Hepatocyte (in vitro differentiated cells): ENCODE measurements around the gene YWHAG. TPM values are rescaled to one million over a fixed set of nuclear protein-coding genes. Genes with fewer than 3 reads are reported as not detected.

Experiments used
- DNase-seq: peaks from one replicate; pipeline ENCODE4 v3.0.0-alpha.2; 2016; ENCODE audit warnings: low spot score
- H2AFZ ChIP-seq: fragments of 200-600 bp; sonication (generic); 2 replicates; pipeline ENCODE4 v1.6.0; 2016; ENCODE audit warnings: antibody characterized with exemption, mild to moderate bottlenecking
- H3K27ac ChIP-seq: fragments of 200-600 bp; sonication (generic); 2 replicates; pipeline ENCODE4 v1.5.1; 2016; ENCODE audit warnings: mild to moderate bottlenecking
- H3K27me3 ChIP-seq: fragments of 200-600 bp; sonication (generic); 2 replicates; pipeline ENCODE4 v1.6.1; 2016
- H3K36me3 ChIP-seq: fragments of 200-600 bp; sonication (generic); replicated peaks from 2 replicates; pipeline ENCODE4 v1.5.1; 2016; ENCODE audit warnings: low read depth; ENCODE audit not compliant: insufficient read depth
- H3K4me1 ChIP-seq: fragments of 200-600 bp; sonication (generic); 2 replicates; pipeline ENCODE4 v1.5.1; 2016; ENCODE audit warnings: mild to moderate bottlenecking, moderate library complexity; ENCODE audit not compliant: insufficient read depth
- H3K4me2 ChIP-seq: fragments of 200-600 bp; sonication (generic); 2 replicates; pipeline ENCODE4 v1.6.0; 2016
- H3K4me3 ChIP-seq: fragments of 200-600 bp; sonication (generic); 2 replicates; pipeline ENCODE4 v1.5.1; 2016; ENCODE audit warnings: mild to moderate bottlenecking
- H3K79me2 ChIP-seq: fragments of 200-600 bp; sonication (generic); 2 replicates; pipeline ENCODE4 v1.6.0; 2017; ENCODE audit warnings: mild to moderate bottlenecking
- H3K9me2 ChIP-seq: fragments of 200-600 bp; sonication (generic); replicated peaks from 2 replicates; pipeline ENCODE4 v1.6.0; 2017; ENCODE audit warnings: mild to moderate bottlenecking; ENCODE audit not compliant: insufficient read depth
- H3K9me3 ChIP-seq: fragments of 200-600 bp; sonication (generic); 2 replicates; pipeline ENCODE4 v1.5.1; 2016; ENCODE audit warnings: low read depth, mild to moderate bottlenecking
- H4K20me1 ChIP-seq: fragments of 200-600 bp; sonication (generic); 2 replicates; pipeline ENCODE4 v1.6.0; 2016; ENCODE audit warnings: mild to moderate bottlenecking; ENCODE audit not compliant: insufficient read depth, poor library complexity, severe bottlenecking
- CTCF ChIP-seq: fragments of 200-600 bp; sonication (generic); IDR thresholded peaks from 2 replicates; pipeline ENCODE4 v1.5.1; 2016; ENCODE audit warnings: antibody characterized with exemption, mild to moderate bottlenecking; ENCODE audit not compliant: poor library complexity
- EZH2 ChIP-seq: fragments of 200-600 bp; sonication (generic); IDR thresholded peaks from 2 replicates; pipeline ENCODE4 v1.6.1; 2016; ENCODE audit warnings: antibody characterized with exemption, mild to moderate bottlenecking, borderline replicate concordance
- EZH2phosphoT487 ChIP-seq: fragments of 200-600 bp; sonication (generic); IDR thresholded peaks from one replicate; pipeline ENCODE4 v1.6.1; 2018; ENCODE audit warnings: antibody characterized with exemption, mild to moderate bottlenecking, low read depth, moderate library complexity; ENCODE audit not compliant: unreplicated experiment, severe bottlenecking
- WGBS: methylation state at CpG from one replicate; pipeline ENCODE4 v1.1.6; 2016; ENCODE audit warnings: low lambda C conversion rate; ENCODE audit errors: missing lambda C conversion rate; 5-methylcytosine and 5-hydroxymethylcytosine counted together
- polyA plus RNA-seq: library from polyadenylated mRNA; unstranded; fragments of >200 nt; fragmentation: Nextera tagmentation; extraction: Ambion mirVana; gene quantifications from 2 replicates; pipeline ENCODE4 v1.2.1, GENCODE V29; 2016
- total RNA-seq: library from RNA; depleted of rRNA; stranded (reverse); fragments of >200 nt; gene quantifications from 2 replicates; pipeline ENCODE4 v1.2.3, GENCODE V29; 2014

The YWHAG gene
- total and polyA plus RNA-seq, 2 experiments from 2014 or later = 17.2 to 117 TPM

DNA sequence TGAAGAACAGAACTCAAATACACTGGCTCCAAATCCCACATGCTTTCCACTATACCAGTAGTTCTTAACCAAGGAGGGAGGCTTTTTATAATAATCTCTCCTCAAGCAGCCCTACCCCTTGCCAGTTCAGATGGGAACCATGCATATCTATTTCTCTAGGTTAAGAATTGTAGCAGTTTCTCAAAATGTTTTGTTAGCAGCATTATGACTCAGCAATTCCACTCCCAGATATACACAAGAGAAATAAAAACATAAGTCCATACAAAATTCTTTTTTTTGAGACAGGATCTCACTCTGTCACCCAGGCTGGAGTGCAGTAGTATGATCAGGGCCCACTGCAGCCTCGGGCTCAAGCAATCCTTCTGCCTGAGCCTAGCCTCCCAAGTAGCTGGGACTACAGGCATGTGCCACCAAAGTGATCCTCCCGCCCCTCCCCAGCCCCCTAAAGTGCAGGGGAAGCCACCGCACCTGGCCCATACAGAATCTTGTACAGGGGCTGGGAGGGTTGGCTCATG, 18.1 kb downstream of the YWHAG start:
- H4K20me1 ChIP-seq = peaks cover 86% of the 10 kb centered on the region
- 100% methylated on average over 2 of the region's 3 CpGs for WGBS
- TF ChIP-seq EZH2 = no peak
- TF ChIP-seq EZH2phosphoT487 = no peak
- no peak for TF ChIP-seq CTCF
- no peaks in the 10 kb centered on the region for H3K9me3 ChIP-seq
- no peaks in the 10 kb centered on the region for H3K27me3 ChIP-seq
- no peak overlapping the region for H3K4me2 ChIP-seq
- no peaks in the 10 kb centered on the region for H3K9me2 ChIP-seq
- H2AFZ ChIP-seq = no peak overlapping the region
- H3K4me1 ChIP-seq = no peaks in the 10 kb centered on the region
- H3K36me3 ChIP-seq = no peaks in the 10 kb centered on the region
- no peak overlapping the region for H3K27ac ChIP-seq
- DNase-seq = no peak
- peaks cover 98% of the 10 kb centered on the region for H3K79me2 ChIP-seq
- no peak overlapping the region for H3K4me3 ChIP-seq

GRCh38 chr7:76338298-76339084, 20.3 kb downstream of the YWHAG start:
- H3K9me2 ChIP-seq = no peaks in the 10 kb centered on the region
- TF ChIP-seq EZH2phosphoT487 = no peak
- no peak for TF ChIP-seq CTCF
- no peak for TF ChIP-seq EZH2
- peaks cover 94% of the 10 kb centered on the region for H4K20me1 ChIP-seq
- no peaks in the 10 kb centered on the region for H3K36me3 ChIP-seq
- H3K27me3 ChIP-seq = no peaks in the 10 kb centered on the region
- 87% methylated on average over 9 of the region's 9 CpGs for WGBS
- no peaks in the 10 kb centered on the region for H3K9me3 ChIP-seq
- DNase-seq = no peak
- no peak overlapping the region for H2AFZ ChIP-seq
- H3K79me2 ChIP-seq = peaks cover 99% of the 10 kb centered on the region
- H3K4me2 ChIP-seq = no peak overlapping the region
- no peaks in the 10 kb centered on the region for H3K4me1 ChIP-seq
- no peak overlapping the region for H3K27ac ChIP-seq
- no peak overlapping the region for H3K4me3 ChIP-seq

DNA sequence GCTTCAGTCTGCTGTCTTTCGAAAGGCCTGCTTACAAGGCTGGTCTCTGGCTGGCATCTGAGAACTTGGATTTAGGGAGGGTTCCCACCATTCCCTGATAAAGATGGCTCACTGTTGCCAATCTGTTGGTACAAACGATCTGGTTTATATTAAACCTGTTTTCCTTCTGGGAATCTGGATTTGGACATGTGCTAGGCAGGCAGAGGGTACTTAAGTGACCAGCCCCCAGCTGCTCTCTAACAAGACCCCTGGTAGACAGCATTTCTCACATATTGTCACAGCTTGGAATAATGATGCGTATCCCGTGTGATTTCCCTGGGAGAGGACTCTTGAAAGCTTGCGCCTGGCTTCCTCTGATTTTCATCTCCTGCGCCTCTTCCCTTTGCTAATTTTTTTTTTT, 21.6 kb downstream of the YWHAG start:
- no peak for DNase-seq
- Histone ChIP-seq H3K27me3 (no peaks in the 10 kb centered on the region), H3K36me3 (no peaks in the 10 kb centered on the region), H3K4me1 (no peaks in the 10 kb centered on the region), H3K4me2 (no peak overlapping the region), H3K79me2 (peaks cover 99% of the 10 kb centered on the region), H3K9me2 (no peaks in the 10 kb centered on the region), H2AFZ (no peak overlapping the region), H3K9me3 (no peaks in the 10 kb centered on the region), H3K4me3 (no peak overlapping the region), H4K20me1 (peaks cover 95% of the 10 kb centered on the region), H3K27ac (no peak overlapping the region)
- WGBS = 91% methylated on average over 6 of the region's 6 CpGs
- TF ChIP-seq CTCF (no peak), EZH2 (no peak), EZH2phosphoT487 (no peak)
